ENCODE results near the gene TAF13.

DNA sequence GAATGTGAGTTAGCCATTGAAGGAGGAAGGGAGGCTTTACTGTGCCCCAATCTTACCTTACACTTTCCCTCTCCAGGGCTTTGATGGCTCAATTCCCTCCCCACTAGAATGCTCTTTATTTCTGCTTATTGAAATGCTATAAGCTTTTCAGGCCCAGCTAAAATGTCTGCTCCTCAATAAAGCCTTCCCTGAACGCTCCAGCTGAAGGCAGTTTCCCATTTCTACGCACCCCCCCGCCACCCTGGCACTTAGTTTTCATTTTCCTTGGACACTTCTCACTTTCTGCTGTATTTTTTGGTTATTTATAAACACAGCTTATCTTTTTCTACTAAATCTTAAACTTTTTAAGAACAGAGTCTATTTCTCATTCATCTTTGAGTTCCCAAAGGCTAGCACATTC lies 7.7 kb upstream of the TAF13 start:
- no peak for TF ChIP-seq POLR2AphosphoS5 (IDR thresholded peaks at IDR 0.05; ENCODE audit: low read depth, low read length)
- no peak for TF ChIP-seq TAF1 (IDR thresholded peaks at IDR 0.05; ENCODE audit: borderline replicate concordance, insufficient read depth, low read length)
- TF ChIP-seq, protein P1, sequence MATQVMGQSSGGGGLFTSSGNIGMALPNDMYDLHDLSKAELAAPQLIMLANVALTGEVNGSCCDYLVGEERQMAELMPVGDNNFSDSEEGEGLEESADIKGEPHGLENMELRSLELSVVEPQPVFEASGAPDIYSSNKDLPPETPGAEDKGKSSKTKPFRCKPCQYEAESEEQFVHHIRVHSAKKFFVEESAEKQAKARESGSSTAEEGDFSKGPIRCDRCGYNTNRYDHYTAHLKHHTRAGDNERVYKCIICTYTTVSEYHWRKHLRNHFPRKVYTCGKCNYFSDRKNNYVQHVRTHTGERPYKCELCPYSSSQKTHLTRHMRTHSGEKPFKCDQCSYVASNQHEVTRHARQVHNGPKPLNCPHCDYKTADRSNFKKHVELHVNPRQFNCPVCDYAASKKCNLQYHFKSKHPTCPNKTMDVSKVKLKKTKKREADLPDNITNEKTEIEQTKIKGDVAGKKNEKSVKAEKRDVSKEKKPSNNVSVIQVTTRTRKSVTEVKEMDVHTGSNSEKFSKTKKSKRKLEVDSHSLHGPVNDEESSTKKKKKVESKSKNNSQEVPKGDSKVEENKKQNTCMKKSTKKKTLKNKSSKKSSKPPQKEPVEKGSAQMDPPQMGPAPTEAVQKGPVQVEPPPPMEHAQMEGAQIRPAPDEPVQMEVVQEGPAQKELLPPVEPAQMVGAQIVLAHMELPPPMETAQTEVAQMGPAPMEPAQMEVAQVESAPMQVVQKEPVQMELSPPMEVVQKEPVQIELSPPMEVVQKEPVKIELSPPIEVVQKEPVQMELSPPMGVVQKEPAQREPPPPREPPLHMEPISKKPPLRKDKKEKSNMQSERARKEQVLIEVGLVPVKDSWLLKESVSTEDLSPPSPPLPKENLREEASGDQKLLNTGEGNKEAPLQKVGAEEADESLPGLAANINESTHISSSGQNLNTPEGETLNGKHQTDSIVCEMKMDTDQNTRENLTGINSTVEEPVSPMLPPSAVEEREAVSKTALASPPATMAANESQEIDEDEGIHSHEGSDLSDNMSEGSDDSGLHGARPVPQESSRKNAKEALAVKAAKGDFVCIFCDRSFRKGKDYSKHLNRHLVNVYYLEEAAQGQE (IDR thresholded peaks at IDR 0.05; ENCODE audit: insufficient read depth in 1 of 2, low read depth in 2 of 2, low read length in 2 of 2): no peak
